G401 (cell line): ENCODE data around the gene RBM47. TPM values are rescaled to one million over a fixed set of nuclear protein-coding genes. Genes with fewer than 3 reads are reported as not detected.
"Not testable (repeated sequence)": the region's sequence is repeated elsewhere in the genome, so short reads cannot be mapped to it uniquely, and the experiment has no call there.

ENCODE experiments used
- DNase-seq: peaks from one replicate; pipeline ENCODE4 v3.0.0-alpha.2; 2015; ENCODE audit warnings: low spot score
- in situ Hi-C: cut with HindIII; loops from 2 replicates; pipeline ENCODE4 v1.10.0; 2016; ENCODE audit warnings: low sequenced_read_pairs, mixed read lengths
- total RNA-seq: library from RNA; depleted of rRNA; stranded (reverse); fragments of >200 nt; shearing (Covaris generic); gene quantifications from 2 replicates; pipeline ENCODE4 v1.2.3, GENCODE V29; 2014; rRNA removed

Gene RBM47
- 25.4 and 49.7 TPM in 2 replicates for total RNA-seq

DNA sequence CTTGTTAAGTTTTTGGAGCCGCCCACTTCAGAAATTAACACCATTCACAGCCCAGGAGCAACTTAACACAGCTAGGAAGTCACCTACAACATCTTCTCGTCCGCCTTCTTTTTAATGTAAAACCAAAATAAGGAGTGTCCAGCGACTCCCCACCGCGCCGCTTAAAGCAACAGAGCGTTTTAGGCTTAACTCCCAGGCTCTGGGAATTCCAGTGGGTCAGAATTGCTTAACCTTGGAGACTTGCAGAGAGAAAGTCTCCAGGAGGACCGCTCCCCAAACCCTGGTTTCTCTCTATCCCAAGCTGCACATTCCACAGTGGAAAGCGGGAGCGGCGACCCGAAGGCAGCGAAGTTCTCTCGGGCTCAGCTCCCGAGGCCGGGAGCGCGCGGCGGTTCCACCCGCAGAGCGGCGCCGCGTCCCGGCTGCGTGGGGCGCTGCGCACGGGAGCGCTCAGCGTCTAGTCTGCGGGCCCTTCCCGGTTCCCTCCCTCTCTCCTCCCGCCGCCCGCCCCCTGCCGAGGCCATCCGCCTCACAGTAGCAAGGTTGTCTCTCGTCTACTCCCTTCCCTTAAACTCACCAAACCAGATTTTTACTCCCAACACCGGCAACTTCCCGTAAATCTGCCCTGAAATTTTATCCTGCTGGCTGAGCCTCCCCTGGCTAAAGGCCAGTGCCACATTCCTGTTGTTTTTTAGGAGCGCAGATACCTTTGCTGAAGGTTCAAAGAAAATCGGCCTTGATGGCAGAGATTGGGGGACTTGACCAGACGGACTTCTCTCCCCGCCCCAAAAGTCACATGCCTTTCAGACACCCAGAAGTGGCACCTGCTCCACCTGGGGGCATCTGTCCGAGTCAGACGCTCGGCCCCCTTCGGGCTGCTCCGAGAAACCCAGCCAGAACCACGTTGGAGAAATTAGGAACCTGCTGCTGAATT is at the start of gene RBM47:
TSS of gene RBM47 (minus strand) at position 464 of the 934 bp plus-strand sequence. CDS start 190,971 bp downstream, outside the sequence.
- DNase-seq, result peak; percentile 48
- in situ Hi-C loops, result no loop called here

- no peak for DNase-seq
- in situ Hi-C loops, result no loop called here
Observed at GRCh38 chr4:40678421-40678820, 48.8 kb upstream of the RBM47 start.

- DNase-seq, result no peak
- in situ Hi-C loops, result no loop called here
Observed at GRCh38 chr4:40675166-40675565, 45.5 kb upstream of the RBM47 start.

- peak; percentile 57 for DNase-seq
- in situ Hi-C loops, result no loop called here
Observed at GRCh38 chr4:40672528-40673522, 43.2 kb upstream of the RBM47 start.

GRCh38 chr4:40669504-40669903 is 39.8 kb upstream of the RBM47 start:
- in situ Hi-C loops, result no loop called here
- DNase-seq, result no peak

- in situ Hi-C loops, result no loop called here
- no peak for DNase-seq
Observed at GRCh38 chr4:40665842-40666241, 36.2 kb upstream of the RBM47 start.

DNA sequence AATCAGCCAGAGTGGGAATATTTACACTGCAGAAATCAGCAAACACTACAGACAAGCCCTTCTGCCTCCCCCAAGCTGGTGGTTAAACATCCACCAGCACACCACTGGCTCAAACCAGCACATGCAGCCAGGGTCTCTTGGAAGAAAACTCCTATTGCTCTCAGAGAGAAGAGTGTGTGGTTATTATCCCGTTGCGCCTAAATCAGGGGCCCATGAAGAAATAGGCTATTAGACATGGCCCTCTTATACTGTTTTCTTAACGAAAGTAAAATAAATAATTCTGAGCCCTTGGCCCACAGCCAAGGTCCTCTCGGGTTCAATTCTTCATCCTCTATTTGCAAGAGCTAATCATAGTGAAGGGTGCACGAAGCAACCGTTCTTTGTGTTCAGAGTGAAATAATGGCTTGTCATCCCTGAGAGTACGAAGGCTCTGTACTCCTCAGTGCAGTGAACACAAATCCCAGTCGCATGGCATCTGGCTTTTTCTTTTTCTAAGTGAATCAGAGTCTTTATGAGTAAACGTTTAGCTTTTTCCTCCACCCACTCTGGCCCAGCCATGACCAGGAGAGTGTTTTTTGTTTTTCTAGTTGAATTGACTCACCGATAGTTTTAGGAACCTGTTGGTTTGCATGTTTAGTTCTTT is 33.4 kb upstream of the RBM47 start:
- no peak for DNase-seq
- in situ Hi-C loops, result no loop called here

- in situ Hi-C loops, result no loop called here
- no peak for DNase-seq
Observed at GRCh38 chr4:40661803-40662202, 32.1 kb upstream of the RBM47 start.

DNA sequence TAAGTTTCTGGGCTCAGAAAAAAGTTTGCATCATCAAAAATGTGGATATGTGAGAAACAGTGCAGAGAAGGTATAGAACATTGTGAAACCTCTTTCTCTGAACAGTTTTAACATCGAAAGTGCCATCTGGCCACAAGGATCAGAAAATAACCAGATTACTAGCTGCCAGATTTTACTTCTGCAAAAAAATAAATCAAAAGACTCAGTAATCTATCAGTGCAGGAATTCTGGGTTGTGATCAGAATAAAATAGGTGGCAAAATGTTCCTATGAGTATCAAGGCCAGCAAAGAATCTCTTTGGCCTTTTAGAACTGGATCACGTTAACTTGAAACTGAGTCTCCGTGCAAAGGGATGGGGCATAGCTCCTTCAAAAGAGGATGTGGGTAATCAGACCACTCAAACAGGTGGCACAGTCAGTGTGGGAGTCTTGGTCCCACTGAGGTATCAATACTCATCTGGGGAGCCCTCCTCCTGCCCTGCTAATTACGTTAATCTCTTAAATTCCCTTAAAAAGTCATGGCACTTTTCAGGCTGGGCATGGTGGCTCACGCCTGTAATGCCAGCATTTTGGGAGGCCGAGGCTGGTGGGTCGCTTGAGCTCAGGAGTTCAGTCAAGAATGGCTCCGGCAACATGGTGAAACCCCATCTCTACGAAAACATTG is 26.7 kb upstream of the RBM47 start:
- DNase-seq, result no peak
- in situ Hi-C loops, result no loop called here

- DNase-seq, result no peak
- in situ Hi-C loops, result no loop called here
Observed at GRCh38 chr4:40651280-40651679, 21.6 kb upstream of the RBM47 start.

DNA sequence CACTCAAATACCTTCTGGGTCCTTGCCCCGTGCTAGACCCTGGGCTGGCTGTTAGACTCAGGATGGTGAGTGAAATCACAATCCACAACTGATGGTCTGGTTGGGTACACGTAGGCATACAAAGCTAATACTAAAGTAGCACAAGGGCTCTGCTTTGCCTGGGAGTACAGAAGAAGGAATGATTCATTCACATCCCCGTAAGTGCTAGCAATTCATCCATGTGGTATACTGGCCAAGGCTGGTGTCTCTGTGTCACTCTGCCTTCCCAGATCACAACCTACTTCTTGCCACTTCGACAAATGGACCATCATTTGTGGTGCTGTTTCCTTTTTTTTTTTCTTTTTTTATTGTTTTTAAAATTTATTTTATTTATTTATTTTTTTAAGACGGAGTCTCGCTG is 19.7 kb upstream of the RBM47 start:
- DNase-seq, result no peak
- in situ Hi-C loops, result no loop called here

DNA sequence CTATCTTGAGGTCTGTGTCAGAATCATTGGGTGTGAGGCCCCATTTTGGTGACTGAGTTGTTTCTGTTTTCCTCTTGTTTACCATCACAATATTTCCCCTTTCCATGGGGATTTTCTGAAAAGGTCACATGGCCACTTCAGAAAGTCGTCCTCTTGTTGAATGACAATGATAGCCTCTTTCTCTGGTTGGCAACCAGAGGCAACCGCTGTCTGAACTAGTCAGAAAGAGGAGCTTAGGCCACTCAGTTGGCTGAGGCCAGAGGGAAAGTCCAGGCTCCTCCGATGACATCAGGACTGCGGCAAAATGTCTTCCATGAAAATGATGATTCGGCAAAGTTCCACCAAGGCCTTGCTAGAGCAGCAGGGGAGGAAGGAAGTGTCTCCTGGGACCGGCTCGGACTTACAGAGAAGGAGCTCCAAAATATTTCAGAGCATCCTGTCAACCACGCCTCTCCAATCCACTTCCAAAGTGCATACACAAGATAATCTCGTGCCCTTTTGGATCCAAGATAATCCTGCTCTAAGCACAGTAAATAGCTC is 19.1 kb upstream of the RBM47 start:
- in situ Hi-C loops, result no loop called here
- DNase-seq, result no peak

DNA sequence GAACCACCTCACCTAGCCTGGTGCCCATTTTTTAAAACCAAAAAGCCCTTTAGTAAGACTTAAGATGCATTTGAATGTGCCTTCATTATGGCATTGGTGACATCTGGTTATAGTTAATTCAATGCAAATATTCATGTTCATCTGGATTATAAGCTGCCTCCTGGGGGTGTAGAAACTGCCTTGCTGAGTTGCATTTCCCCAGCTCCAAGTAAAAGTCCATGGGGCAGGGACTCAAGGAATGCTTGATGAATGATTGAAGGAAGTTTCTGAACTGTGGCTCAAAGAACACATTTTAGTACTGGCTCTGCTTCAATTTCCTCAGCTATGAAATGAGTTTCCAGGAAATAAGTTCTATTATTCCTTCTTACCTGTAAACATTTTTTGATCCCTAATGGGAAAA is 18.5 kb upstream of the RBM47 start:
- no peak for DNase-seq
- in situ Hi-C loops, result no loop called here

- in situ Hi-C loops, result no loop called here
- DNase-seq, result no peak
Observed at GRCh38 chr4:40645586-40645985, 15.9 kb upstream of the RBM47 start.

DNA sequence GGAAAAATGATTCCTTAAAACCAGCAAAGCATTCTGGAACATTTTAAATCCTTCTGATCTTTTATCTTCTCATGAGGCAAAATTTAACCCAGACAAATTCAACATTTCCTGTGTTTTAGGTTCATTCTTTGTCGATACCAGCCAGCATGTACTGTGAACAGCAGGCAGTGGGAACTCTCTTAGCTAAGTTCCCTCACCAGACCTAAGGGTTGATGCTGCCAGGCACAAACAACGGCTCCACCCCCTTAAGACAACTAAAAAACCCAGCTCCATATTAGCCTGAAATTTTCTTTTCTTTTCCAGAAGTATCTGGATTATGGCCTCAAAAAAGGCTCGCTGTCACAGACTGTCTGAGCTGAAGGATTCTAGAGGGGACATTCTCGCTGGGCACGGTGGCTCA is 2.4 kb upstream of the RBM47 start:
- DNase-seq, result no peak
- in situ Hi-C loops, result no loop called here

- in situ Hi-C loops, result no loop called here
Observed at GRCh38 chr4:40630335-40631021, 814 bp upstream of the RBM47 start.

DNA sequence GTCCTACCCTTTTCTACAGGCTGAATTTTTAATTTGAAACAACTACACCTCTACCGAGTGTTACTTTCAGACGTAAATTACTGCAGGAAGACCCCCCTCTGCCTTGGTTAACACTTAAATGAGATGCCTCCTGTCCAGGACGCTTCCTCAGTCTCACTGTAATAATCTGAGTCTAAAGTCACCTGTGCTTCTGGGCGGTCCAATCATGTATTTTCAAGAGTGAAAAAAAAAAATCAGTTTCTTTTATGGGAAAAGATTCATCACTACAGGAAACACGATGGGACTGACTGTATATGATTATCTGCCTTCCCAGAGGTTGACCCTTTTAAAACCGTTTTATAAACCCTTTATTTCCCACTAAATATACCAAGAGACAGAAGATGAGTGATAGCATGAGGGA is 776 bp downstream of the RBM47 start:
- in situ Hi-C loops, result no loop called here
- no peak for DNase-seq

More at GRCh38 chr4:40630335-40631021, 814 bp upstream of the RBM47 start:
- DNase-seq, result peak; percentile 25

GRCh38 chr4:40628407-40628806 is 1.3 kb downstream of the RBM47 start:
- DNase-seq, in situ Hi-C loops: not testable (repeated sequence)
